Measurements from ENCODE around the gene ZNF70. TPM values are rescaled to one million over a fixed set of nuclear protein-coding genes. Genes with fewer than 3 reads are reported as not detected.

The ZNF70 gene
- 4.6 TPM for total RNA-seq

DNA sequence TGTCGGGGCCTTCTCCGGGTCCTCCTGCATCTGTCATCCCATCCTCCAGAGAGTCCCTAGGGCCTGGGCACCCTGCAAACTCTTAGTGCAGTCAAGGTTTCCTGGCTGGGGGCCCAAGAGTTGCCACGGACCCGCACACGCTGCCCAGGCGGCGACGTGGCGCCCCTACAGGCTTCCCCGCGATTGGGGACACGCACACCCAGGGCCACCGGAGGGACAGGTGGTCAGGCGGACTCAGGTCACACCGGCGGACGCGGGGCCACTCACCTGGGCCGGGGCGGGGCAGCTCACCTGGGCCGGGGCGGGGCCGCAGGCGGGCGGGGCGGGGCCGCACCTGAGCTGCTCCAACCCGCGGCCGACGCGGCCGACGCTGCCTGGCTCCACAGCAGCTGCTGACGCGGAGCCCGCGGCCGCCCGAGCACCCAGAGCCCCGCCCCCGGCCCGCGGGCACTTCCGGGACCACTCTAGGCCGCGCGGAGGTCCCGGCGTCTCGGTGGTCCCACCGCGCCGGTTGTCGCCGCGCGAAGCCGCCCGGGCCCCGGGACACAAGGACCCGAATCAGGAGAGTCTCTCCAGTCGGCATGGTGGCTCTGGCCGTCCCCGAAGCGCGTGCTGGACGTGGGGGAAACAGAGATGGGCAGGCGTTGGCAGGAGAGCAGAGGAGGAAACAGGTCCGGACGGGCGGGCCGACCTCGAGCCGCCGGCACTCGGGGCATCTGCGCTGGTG, at the start of gene ZNF70:
ZNF70 (minus strand) TSS at position 399 of the 727 bp plus-strand sequence. CDS start 5,972 bp downstream, outside the sequence.
- peak; percentile 94 for DNase-seq

GRCh38 chr22:23796461-23796860, 45.5 kb upstream of the ZNF70 start:
- peak; percentile 50 for DNase-seq

- DNase-seq: no peak
Observed at GRCh38 chr22:23793326-23793725, 42.4 kb upstream of the ZNF70 start.

GRCh38 chr22:23791738-23792645, 41.1 kb upstream of the ZNF70 start:
- no peak for DNase-seq

DNA sequence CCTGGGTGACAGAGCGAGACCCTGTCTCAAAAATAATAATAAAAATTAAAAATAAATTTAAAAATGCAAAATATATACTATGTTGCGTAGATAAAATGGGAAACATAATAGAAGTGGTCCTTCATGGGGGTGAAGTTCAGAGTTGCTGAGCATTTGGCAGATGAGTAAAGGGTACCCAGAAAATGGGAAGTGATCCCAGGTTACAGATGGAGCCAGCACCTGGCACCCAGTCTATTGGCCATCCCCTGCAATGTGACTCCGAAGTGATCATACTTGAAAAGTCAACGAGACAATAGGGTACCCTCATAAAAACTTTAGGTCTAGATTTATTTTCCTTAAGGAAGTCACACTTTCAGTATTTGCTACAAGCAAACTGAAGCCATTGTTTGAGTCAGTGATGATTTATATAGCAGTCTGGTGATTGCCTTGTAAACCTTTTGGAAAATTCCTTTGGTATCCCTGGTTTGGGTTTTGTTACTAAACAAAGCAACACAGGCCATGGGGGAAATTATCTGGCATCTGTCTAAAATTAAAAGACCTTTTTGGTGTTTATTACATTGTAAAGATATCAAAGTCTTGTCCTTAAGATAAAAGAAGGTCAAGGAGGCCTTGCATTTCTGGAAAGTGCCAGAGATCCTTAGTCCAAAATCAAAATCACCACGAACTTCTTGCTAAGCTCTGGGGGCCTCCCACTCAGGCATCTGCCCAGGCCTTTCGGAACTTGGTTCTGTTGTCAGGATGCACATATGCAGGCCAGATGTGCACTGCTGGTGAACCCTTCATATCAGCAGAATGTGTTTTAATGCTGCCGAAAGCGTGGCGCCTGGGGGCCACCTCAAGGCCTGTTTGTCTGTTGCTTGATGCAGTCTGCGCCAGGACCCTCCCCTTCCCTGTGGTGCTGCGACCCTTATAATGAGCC, 40.2 kb upstream of the ZNF70 start:
- peak; percentile 66 for DNase-seq

DNA sequence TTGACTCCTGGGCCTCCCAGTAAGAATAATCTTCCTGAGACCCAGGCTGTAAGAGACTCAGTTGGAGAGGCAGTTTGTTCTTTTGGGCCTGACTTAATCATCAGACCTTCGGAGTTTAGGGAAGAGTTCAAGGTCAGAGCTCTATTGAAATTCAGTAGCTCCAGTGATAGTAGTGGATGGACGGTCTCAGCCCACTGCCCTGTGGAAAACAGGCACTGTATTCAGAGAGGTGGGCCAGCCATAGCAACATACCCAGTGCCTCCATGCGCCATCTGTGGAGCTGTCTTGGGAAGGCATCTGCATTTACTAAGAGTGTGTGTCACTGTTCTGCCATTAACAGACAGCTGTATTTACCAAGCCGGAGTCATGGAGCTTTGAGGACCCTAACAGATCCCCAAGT, 38.7 kb upstream of the ZNF70 start:
- DNase-seq: no peak

- DNase-seq: no peak
Observed at GRCh38 chr22:23789121-23789520, 38.2 kb upstream of the ZNF70 start.

- no peak for DNase-seq
Observed at GRCh38 chr22:23787910-23788309, 37.0 kb upstream of the ZNF70 start.

DNA sequence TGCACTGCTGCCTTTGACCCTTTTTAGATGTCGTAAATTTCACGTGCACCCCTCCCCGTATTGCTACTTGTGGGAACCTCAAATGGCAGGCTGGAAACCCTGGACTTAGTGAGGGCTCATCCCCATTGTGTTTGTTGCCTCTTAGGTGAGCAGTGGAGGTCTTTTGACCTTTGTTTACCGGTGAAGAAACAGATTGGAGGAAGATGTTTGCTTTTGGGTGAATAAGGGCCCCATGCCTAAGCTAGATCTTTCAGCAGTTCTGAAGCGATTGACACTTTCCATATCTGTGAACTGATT, 36.6 kb upstream of the ZNF70 start:
- no peak for DNase-seq

- peak; percentile 97 for DNase-seq
Observed at GRCh38 chr22:23786752-23787599, 36.1 kb upstream of the ZNF70 start, which contains the start of gene SMARCB1. Gene SMARCB1, plus strand, starts transcription at chr22:23786966. Its CDS starts 204 bp downstream, at chr22:23787170.

GRCh38 chr22:23786261-23786710, 35.4 kb upstream of the ZNF70 start:
- no peak for DNase-seq

DNA sequence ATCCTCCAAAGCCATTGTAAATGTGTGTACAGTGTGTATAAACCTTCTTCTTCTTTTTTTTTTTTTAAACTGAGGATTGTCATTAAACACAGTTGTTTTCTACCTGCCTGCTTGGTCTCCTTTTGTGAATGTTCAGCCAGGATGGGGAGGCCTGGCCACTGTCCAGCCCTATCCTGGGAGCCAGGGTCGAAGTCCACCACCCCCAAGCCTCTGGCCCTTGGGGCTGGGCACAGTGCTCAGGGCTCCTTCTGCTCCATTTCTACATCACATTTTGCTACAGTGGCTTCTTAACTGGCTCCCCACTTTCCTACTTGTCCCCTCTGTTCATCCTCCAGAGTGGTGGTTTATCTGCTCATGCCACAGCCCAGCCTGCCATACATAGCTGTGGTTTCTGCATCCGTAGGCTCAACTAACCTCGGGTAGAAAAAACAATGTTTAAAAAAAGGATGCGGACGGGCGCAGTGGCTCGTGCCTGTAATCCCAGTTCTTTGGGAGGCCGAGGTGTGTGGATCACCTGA, 33.4 kb upstream of the ZNF70 start:
- DNase-seq: no peak

DNA sequence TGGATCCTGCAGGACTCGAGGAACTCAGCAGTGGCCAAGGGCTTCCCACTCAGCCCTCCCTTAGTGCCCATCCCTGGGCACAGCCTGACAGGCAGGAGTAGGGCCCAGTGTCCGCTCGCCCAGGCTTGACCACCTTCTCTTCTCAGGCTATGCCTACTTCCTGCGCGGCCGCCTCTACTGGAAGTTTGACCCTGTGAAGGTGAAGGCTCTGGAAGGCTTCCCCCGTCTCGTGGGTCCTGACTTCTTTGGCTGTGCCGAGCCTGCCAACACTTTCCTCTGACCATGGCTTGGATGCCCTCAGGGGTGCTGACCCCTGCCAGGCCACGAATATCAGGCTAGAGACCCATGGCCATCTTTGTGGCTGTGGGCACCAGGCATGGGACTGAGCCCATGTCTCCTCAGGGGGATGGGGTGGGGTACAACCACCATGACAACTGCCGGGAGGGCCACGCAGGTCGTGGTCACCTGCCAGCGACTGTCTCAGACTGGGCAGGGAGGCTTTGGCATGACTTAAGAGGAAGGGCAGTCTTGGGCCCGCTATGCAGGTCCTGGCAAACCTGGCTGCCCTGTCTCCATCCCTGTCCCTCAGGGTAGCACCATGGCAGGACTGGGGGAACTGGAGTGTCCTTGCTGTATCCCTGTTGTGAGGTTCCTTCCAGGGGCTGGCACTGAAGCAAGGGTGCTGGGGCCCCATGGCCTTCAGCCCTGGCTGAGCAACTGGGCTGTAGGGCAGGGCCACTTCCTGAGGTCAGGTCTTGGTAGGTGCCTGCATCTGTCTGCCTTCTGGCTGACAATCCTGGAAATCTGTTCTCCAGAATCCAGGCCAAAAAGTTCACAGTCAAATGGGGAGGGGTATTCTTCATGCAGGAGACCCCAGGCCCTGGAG, 32.6 kb upstream of the ZNF70 start:
- DNase-seq: no peak

GRCh38 chr22:23782703-23783102, 31.8 kb upstream of the ZNF70 start:
- no peak for DNase-seq

GRCh38 chr22:23782252-23782651, 31.3 kb upstream of the ZNF70 start:
- no peak for DNase-seq

DNA sequence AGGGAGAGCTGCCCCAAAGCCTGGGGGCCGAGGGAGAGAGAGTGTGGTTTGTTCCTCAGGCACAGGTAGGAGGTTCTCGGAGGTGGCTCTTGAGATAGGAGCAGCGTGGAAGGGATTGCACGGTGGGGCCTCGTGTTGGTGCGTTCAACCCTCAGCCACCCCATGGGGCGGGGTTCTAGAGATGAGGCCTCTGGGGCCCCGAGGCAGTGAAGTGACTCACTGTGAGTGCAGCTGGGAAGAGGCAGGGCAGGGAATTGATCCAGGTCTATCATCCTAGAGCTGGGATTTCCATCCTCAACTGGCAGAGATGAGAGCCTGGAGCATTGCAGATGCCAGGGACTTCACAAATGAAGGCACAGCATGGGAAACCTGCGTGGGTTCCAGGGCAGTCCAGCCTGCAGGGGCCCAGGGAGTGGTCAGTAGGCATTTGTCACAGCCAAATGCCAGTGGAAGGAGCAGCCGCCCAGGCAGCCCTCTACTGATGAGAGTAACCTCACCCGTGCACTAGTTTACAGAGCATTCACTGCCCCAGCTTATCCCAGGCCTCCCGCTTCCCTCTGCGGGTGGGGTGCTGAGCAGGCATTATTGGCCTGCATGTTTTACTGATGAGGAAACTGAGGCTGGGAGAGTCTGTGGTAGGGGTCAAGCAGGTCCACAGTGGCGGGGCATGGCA, 30.7 kb upstream of the ZNF70 start:
- no peak for DNase-seq

- DNase-seq: peak; percentile 56
Observed at GRCh38 chr22:23781065-23781464, 30.2 kb upstream of the ZNF70 start.

DNA sequence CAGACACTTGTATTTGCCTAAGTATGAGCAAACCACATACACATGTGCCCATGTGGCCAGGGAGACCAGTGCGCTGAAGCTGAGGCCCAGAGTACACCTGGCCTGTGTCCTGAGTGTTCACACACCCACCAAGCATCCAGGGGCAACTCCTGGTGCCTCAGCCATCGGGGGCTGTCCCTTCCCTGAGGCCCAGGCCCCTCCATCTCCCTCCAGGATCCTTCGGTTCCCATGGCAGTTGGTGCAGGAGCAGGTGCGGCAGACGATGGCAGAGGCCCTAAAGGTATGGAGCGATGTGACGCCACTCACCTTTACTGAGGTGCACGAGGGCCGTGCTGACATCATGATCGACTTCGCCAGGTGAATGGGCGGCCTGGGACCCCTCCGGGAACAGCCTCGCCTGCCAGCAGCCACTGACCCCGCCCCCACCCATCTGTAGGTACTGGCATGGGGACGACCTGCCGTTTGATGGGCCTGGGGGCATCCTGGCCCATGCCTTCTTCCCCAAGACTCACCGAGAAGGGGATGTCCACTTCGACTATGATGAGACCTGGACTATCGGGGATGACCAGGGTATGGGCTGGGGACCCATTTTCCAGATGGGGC, 29.3 kb upstream of the ZNF70 start:
- DNase-seq: no peak

GRCh38 chr22:23779731-23780130, 28.8 kb upstream of the ZNF70 start:
- DNase-seq: no peak

Data from tongue (tissue), 2 donors.